ENCODE measurements around the gene C6orf136.

DNA sequence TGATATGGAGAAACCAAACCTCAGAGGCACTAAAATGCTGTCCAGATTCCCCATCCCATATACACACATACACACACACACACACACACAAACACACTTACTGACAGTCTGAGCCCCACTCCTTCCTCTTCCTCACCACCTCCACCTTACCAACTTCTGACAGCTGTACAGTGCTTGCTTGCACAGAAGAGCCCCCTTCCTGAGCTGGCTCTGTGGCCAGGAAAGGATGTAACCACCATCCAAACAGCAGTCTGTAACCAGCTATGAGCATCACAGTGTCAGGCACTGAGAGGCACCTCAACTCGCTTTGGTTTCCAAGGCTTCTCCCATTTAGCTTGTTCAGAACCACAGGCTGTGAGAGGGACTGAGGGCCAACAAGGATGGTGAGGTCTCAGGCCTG lies 5.9 kb upstream of the C6orf136 start:
- no peak for TF ChIP-seq POLR2A (IDR thresholded peaks at IDR 0.05)
- TF ChIP-seq, protein P1, sequence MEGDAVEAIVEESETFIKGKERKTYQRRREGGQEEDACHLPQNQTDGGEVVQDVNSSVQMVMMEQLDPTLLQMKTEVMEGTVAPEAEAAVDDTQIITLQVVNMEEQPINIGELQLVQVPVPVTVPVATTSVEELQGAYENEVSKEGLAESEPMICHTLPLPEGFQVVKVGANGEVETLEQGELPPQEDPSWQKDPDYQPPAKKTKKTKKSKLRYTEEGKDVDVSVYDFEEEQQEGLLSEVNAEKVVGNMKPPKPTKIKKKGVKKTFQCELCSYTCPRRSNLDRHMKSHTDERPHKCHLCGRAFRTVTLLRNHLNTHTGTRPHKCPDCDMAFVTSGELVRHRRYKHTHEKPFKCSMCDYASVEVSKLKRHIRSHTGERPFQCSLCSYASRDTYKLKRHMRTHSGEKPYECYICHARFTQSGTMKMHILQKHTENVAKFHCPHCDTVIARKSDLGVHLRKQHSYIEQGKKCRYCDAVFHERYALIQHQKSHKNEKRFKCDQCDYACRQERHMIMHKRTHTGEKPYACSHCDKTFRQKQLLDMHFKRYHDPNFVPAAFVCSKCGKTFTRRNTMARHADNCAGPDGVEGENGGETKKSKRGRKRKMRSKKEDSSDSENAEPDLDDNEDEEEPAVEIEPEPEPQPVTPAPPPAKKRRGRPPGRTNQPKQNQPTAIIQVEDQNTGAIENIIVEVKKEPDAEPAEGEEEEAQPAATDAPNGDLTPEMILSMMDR (IDR thresholded peaks at IDR 0.05): no peak
- no peak for TF ChIP-seq POLR2AphosphoS5 (IDR thresholded peaks at IDR 0.05)
- no peak for TF ChIP-seq EP300 (IDR thresholded peaks at IDR 0.05)

All from sigmoid colon (tissue), 4 donors.